LHCN-M2 (cell line): ENCODE results near the gene LRRC27. TPM values are rescaled to one million over a fixed set of nuclear protein-coding genes. Genes with fewer than 3 reads are reported as not detected.
"Not testable (repeated sequence)": the region's sequence is repeated elsewhere in the genome, so short reads cannot be mapped to it uniquely, and the experiment has no call there.

Experiments
- DNase-seq: peaks from one replicate; pipeline ENCODE4 v3.0.0-alpha.2; 2012; ENCODE audit warnings: low read depth
- polyA plus RNA-seq: library from polyadenylated mRNA; unstranded; fragments of >200 nt; gene quantifications from one replicate; pipeline ENCODE4 v1.2.1, GENCODE V29; 2012; ENCODE audit warnings: missing spikeins
- total RNA-seq: library from RNA; depleted of rRNA; stranded (reverse); fragments of >200 nt; gene quantifications from 2 replicates; pipeline ENCODE4 v1.2.3, GENCODE V29; 2014; rRNA removed

Gene LRRC27
- total RNA-seq, result 3.7 and 5.1 TPM in 2 replicates
- polyA plus RNA-seq, result 5.1 TPM

- DNase-seq, result peak; percentile 96
These were observed at the start of gene LRRC27 for GRCh38 chr10:132331601-132332432. LRRC27 (plus strand) TSS chr10:132332193; CDS start chr10:132333525, 1,332 bp downstream.

GRCh38 chr10:132282667-132283603, 49.1 kb upstream of the LRRC27 start:
- DNase-seq, result no peak

DNA sequence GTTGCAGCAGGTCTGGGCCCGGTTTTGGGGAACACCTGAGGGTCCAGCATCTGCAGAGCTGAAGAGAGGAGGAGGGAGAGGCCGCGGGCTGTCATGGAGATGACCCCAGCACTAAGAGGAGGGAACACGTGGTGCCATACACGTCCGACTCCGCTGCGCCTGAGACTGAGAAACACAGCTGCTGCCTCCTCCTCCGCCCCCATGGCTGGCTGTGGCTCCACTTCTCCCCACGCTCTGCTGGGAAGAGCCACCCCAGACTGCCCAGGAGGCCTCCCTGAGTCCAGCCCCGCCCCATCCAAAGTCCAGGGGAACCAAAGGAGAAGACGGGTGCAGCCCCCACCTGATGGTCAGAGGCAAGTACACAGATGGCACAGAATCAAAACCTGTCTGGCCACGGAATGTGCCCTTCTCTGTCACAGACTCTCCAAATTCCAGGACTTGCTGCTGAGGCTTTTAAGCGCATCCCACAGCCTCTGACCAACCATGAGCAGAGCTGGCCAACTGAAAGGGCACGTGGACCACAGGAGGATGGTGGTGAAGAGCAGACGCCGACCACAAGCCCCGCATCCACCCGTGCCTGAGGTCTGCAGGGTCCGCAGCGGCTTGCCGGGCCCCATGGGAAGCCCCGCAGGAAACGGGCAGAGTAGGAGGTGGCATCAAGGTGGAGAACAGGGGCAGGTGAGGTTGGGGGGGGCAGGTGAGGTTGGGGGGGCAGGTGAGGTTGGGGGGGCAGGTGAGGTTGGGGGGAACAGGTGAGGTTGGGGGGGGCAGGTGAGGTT, 48.2 kb upstream of the LRRC27 start:
- DNase-seq, result no peak

DNA sequence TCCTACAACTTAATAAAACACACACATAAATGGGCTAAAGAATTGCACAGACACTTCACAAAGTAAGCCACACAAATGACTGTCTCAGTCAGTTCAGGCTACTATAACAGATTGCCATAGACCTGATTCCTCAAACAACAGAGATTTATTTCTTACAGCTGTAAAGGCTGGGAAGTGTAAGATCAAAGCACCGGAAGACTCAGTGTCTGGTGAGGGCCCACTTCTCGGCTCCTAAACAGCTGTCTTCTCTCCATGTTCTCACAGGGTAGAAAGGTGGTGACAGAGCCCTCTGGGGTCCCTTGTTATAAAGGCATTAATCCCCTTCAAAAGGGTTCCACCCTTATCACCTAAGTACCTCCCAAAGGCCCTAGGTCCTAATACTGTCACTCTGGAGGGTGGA, 42.6 kb upstream of the LRRC27 start:
- no peak for DNase-seq

GRCh38 chr10:132290631-132291030, 41.4 kb upstream of the LRRC27 start:
- DNase-seq, result no peak

- DNase-seq, result no peak
These were observed 40.2 kb upstream of the LRRC27 start for GRCh38 chr10:132291826-132292225.

DNA sequence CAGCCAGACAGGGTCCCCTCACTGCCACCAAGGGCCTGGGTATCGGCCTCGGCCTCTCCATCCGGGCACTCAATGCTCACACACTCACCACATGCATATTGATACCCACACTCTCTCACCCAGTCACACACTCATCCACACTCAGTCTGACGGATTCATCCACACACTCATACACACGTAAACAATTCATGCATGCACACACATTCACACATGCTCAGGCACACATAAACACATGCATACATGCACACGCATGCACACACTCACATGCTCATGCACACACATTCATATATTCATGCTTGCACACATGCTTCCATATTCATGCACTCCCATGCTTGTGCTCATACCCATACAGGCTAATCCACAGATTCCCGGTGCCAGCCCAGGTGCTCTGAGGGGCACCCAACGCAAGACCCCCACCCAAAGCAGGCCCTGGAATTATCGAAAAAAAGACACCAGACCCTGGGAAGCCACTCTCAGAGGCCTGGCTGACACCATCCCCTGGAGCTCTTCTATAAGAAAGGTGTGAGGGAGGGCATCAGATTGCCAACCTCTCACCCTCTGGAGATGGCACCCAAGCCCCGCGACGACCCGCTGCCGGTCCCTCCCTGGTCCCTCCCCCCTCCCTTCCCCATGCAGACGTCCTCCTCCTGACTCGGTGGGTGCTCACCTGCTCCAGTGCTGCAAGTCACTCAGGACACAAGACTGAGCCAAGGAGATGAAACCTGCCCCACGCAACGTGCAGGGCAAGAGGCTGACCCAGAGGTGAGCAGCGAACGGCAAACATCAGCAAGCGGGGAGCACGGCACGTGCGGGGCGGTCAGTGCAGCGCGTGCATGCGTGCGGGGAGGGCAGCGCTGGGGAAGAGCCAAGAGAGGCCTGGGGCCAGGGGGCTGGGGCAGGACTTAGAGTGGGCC, 39.4 kb upstream of the LRRC27 start:
- no peak for DNase-seq

DNA sequence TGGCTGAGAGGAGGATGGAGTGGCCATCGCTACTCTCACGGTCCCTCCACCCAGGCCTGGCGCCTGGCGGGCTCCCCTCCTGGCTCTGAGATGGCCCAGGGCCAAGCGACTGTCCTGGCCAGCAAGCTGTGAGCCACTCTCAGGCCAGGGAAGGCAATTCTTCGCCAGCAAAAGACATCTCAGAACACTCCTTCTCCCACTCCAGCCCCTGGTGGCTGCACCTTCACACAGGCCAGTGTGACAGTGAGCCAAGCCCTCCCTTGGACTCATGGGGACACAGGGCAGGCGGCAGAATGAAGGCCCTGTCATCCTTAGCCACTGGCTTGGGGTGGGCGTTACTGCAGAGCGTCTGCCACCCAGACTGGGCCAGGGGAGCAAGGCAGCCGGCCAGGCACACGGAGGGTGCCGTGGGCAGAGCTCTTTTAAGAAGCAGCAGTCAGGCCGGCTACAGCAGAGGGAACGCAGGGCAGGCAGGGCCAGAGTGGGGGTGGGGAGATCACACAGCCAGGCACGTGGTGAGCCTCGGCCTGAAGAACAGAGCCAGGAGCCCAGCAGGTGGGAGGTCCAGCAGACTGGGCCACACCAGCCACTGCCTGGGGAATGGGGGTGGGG, 38.7 kb upstream of the LRRC27 start:
- no peak for DNase-seq

GRCh38 chr10:132293813-132294520, 38.0 kb upstream of the LRRC27 start:
- DNase-seq, result no peak

- DNase-seq, result no peak
These were observed 37.3 kb upstream of the LRRC27 start for GRCh38 chr10:132294561-132295318.

GRCh38 chr10:132295481-132295880, 36.5 kb upstream of the LRRC27 start:
- DNase-seq, result not testable (repeated sequence)

DNA sequence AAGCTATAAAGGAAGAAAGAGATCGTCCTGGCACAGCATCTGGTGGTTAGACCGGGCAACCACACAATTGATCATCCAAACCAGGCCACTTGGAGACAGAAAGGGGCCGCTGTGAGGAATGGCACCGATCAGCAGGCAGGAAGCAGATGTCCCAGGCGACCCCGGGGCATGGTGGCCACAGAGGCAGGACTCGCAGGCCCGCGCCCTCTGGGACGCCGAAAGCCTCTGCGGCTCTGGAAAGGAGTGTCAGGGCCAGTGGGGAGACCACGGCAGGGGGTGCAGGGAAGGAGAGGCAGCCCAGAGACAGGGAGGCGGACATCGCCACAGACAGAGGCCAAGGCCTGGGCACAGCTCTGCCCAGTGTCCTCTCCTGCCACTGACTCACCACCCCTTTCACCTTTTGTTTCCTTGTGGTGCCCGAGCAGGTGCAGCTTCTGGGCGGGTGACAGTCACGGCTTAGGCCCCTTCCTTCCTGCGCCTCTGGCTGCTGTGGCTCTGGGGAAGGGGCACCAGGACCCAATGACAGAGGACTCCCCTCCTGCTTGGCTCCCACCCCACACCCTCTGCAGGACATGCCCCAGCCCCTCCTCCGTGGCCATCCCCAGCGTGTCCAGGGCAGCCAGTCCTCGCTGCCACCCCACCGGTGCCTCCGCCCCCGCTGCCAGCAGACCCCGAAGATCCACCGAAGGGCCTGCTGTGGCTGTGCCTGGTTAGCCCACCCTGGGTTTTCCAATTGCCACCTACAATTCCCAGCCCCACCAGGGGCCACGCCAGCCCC, 35.1 kb upstream of the LRRC27 start:
- DNase-seq, result no peak

- DNase-seq, result no peak
These were observed 34.5 kb upstream of the LRRC27 start for GRCh38 chr10:132297526-132297925.

- DNase-seq, result no peak
These were observed 33.7 kb upstream of the LRRC27 start for GRCh38 chr10:132298038-132298881.

- DNase-seq, result no peak
These were observed 32.3 kb upstream of the LRRC27 start for GRCh38 chr10:132299371-132300336.

GRCh38 chr10:132300582-132300981, 31.4 kb upstream of the LRRC27 start:
- DNase-seq, result no peak
